GM18858 (cell line): ENCODE results near the gene B3GALT6.

Experiments
- ATAC-seq: cut with Tn5 transposase; IDR thresholded peaks from one replicate; pipeline ENCODE4 v1.9.1; 2021; ENCODE audit not compliant: unreplicated experiment

B3GALT6 gene

DNA sequence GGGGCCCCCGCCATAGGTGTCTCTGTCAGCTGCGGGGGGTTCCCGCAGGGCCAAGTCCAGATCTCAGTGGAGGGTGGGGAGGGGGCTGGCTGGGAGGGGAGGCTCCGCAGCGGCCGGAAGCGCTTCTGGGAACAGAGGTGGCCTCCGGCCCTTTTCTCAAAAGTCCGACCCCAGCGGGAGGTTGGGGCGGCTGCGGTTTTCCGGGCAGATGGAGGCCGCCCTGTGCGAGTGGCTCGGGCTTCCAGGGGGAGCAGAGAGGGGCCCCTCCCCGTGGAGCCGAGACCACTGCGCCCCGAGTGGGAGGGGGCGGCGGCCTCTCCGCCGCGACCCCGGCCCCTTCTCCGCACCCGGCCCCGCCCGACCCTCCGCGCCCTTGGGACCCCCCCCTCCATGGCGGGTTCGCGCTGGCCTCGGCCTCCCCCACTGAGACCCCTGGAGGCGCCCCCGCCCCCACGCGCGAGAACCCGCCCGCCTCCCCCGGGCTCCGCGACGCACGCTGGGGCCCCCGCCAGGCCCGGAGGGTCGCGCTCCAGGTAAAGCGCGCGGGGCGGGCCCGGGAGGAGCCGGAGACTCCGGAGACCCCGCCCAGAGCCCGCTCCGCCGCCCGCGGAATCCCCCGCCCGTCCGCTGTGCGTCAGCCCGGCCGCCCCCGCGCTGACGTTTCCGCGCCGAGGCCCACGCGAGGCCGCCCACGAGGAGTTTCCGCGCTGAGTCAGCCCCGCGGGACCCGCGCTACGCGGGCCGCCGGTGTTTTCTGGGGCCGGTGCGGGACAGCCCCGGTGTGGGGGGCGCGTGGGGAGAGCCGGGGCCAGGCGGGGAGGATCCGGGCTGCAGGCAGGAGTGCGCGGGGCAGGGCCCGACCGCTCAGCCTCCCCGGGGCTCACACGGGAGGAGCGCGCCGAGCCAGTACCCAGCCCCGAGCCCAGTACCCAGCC is 30.9 kb upstream of the B3GALT6 start:
- no peak for ATAC-seq

DNA sequence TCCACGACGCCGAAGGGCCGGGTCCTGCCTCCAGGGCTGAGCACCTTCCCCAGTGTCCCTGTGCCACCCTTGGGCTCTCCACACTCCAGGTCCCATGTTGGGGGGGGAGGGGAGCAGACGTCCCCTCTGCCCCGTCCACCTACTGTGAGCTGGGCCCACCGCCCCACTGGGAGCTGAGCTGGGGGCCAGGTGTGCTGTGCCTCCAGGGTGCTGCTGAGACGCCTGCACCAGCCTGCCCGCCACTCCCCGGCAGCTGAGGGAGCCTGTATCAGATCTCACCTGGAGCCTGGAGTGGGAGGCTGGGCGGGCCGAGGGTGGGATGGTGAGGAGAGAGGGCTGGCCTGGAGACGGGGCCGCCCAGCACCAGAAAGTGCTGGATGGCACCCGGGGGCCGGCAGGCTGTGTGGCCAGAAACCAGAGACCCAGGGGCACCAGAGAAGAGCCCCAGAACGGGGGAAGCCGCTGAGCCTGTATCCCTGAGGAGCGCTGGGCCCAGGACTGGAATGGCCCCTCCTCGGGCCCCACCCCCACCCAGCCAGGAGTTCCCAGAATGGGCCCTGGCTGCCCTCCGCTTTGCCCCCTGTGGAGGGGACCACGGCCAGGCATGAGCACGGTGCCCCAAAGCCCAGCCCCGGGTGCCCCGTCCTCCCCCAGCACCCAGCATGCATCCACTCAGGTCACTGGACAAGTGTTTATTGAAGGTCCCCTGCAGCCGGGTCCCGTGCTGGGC is 29.0 kb upstream of the B3GALT6 start:
- ATAC-seq, result no peak

DNA sequence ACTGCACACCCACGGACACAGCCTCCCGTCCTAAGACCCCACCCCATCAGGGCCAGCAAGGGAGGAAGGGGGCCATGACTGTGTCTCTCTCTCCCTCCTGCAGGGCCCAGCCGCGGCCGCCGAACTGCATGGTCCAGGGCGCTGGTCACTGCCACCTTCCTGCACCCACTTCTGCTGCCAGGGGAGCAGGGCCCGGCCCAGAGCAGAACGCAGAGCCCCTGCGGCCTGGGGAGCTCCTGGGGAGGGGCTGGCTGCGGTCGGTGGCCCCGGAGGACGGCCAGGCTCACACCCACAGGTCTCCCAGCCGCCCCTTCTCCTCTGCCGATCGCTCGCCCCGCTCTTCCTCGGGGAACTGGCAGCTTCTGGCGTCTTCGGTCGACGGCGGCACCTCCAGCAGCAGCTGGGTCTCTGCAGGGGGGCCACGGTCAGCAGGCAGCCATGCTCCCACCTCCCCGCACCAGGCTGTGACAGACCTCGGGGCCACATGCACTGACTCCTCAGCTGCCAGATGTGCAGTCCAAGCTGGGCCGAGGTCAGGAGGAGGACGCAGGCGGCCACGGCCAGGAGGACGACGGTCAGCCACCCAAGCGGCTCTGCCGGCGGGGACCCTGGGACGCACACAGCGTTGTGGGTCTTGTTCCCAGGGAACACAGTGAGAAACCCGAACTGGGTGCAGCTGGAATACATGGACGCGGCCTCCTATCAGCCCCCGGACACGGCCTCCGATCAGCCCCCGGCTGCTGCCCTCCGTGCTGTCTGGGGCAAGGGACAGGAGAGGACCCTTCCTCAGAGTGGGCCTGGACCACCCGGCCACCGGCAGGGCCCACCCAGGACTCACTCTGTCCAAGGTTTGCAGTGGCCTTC is 28.2 kb upstream of the B3GALT6 start:
- no peak for ATAC-seq

DNA sequence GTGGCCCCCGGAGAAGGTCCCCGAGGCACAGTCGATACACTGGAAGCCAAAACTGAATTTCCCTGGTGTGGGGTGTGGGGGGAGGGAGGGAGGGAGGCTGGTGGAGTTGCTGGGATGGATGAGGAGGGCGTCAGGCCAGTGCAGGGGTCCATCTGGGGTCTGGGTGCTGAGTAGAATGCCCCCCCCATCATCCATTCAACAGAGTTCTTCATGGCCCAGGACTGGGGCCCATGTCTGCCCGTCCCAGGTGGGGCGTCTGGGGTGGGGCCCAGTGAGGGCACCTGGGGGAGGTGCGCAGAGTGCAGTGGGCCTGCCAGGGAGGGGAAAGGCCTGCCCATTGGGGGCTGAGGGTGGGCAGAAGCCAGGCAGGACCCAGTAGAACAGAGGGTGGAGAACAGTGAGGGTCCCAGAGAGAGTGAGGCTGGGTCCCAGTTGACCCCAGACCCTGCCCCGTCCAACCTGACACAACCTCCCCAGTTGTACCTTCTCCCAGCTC is 27.6 kb upstream of the B3GALT6 start:
- ATAC-seq, result no peak

DNA sequence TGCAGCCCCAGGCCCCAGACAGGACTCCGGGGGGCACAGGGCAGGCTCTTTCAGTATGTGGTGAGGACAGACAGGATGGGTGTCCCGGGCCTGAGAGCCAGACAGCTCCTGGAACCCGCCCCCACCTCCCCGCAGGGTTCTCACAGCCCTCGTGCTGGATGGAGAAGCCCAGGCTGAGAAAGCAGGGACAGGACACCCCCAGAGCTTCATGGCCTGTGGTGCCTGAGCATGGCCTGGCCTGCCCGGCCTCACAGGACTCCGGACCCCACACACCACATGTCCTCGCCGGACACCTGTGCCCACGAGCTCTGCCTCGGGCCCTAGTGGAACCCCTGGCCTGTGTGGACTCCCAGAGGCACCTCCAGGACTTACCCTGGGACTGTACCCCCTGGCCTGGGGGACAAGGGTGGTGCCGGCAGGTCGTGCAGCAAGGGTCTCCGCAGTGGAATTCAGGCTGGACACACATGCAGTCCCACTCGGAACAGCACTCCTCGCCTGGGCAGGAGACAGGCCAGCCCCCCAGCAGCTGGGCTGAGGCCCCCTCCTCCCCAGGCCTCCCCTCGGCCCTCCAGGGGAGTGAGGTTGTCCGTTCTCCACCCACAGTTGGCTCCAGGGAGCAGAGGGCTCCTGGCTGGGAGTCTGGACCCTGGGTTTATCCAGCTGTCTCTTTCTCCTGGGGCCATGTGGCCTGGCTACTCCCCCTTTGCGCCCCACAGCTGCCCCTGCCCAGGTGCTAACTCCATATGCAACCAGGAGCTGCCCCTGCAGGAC is 26.9 kb upstream of the B3GALT6 start:
- no peak for ATAC-seq

DNA sequence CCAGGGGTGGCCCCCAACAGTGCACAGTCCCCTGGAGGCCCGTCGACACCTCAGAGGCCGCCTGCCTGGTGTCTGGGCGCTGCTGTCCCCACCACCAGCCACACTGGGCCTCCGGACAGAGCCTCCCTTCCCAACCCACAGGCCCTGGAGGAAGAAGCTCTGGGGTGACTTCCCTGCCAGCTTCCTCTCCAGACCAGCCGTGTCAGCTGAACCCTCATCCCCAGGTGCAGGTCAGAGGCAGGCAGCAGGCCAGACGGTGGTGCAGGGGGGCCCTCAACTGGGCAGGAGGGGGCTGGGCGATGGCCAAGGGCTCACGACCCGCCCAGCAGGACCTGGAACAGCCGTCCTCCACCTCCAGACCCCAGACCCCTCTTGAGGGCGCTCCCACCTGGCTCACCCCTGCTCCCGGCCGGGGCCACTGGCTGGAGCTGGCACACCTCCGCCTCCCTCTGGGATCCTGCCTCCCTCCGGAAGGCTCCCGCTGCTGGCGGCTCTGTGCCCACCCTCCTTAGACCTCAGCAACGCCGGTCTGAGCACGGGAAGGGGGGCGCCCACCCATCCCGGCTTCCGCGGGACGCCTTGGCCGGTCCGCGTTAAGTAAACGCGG is 26.2 kb upstream of the B3GALT6 start:
- no peak for ATAC-seq

DNA sequence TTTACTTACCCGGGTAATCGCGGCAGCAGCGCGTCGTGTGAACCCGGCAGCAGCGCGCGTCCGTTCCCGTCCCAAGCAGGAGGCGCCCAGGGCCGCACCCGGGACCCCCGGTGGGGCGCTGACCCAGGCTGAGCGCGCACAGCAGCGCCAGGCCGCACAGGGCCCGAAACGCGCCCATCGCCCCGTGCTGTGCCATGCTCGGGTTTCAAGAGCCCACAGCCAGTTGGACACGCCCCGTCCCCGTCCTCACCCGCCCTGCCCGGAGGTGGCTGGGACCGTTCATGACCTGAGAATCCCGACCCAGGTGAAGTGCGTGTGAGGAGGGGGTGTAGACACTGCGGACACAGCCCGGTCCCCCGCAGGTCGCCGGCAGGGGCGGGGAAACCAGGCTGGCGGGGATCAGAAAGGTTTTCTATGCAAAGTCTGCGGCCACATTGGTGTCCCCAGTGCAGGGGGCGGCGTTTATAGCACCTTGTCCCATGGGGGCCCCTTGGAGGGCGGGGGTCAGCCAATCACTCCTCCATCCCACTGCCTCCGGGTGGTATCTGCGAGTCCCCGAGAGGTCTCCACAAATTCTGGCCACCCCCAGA is 25.6 kb upstream of the B3GALT6 start, which contains the start of gene TNFRSF18:
TNFRSF18 (minus strand) TSS at position 217 of the 590 bp plus-strand sequence; CDS start at position 196, 21 bp downstream.
- no peak for ATAC-seq

DNA sequence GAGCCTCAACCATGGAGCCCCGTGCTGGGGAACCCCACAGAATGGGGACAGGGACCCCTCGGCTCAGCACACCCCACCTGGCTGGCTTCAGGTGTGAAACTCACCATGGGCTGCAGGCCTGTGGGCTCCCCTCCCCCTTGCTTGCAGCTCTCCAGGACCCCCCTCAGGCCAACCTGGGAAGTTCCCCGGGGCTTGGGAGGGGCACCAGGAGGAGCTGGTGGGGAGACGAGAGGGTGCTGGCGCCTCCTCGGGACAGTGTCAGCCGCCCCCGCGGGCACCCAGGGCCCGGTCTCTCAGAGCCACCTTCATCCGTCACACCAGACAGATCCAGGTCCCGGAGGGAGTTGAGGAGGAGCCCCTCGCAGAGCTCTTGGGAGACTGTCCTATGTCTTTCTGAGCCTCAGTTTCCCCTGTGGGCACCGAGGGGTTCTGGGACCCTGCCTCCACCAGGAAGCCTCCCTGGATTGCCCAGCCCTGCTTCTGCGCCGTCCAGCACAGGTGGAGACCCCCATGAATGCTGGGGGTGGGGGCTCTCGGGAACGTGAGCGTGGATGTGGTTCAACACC is 25.0 kb upstream of the B3GALT6 start:
- no peak for ATAC-seq

DNA sequence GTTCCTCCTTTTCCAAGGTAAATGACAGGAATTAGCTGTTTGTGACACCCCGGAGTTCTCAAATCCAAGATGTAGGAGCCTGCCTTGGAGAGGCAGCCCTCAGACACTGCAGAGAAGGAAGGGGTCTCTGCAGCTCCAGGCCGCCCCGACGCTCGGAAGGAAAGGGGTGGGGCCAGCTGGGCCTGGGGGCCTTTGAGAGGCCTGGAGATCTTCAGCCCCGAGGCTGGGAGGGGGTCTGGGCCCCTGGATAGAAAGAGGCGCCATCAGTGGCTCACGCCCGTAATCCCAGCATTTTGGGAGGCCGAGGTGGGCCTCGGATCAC is 24.5 kb upstream of the B3GALT6 start:
- no peak for ATAC-seq

DNA sequence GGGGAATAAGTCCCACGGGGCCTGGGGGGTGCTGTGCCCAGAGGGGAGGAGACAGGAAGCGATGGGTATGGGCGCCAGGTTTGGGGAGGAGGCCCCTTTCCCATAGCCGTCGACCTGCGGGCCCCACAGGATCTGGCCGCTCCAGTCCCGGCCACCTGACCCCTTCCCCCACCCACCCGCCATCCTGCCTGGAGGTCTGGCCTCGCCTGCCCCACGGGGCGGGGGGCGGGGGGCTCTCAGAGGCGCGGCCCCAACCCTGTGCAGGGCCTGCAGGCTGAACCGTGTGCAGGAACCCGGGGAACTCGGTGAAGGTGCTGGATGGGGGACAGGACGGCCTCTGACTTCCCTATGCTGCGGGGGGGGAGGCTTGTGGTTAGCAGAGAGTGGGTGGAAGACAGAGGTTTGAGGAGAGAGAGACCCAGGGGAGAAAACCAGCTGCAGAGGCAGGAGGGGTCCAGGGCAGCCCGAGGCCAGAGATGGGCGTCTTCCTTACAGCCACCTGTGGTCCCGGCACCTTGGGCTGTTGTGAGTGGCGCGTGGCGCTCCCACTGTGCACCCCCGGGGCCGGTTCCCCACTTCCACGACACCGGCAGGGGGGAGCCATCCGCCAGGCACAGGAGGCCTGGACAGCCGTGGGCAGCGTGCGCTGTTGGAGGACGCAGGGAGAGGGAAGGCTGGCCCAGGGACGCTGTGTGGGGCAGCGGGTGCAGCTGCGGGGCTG is 23.2 kb upstream of the B3GALT6 start:
- ATAC-seq, result no peak

DNA sequence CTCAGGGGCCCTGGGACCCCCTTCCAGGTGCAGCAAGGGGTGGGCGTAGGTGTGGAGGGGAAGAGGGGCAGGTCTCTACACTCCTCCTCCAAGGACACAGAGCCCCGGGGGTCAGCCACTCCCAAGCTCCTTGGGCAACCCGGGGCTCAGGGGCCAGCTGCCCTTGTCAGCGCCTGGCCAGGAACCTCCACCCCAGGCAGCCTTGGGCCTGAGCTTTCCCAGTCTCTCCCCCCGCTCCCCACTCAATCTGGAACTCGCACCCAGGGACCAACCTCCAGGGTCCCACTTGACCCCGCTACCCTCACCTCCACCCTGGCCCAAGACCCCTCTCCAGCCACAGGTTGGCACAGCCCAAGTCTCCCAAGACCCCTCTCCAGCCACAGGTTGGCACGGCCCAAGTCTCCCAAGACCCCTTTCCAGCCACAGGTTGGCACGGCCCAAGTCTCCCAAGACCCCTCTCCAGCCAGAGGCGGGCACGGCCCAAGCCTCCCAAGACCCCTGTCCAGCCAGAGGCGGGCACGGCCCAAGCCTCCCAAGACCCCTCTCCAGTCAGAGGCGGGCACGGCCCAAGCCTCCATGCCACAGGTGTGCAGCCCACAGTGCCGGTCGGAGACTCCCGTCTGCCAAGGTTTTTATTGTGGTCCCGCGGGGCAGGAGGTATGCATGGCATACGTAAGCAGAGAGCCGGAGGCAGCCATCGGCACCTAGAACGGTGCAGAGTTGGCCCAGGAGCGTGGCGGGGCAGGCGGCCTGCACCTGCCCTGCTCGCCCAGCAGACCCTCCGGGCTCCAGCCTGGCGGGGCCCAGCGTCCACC is 21.1 kb upstream of the B3GALT6 start:
- ATAC-seq, result no peak

DNA sequence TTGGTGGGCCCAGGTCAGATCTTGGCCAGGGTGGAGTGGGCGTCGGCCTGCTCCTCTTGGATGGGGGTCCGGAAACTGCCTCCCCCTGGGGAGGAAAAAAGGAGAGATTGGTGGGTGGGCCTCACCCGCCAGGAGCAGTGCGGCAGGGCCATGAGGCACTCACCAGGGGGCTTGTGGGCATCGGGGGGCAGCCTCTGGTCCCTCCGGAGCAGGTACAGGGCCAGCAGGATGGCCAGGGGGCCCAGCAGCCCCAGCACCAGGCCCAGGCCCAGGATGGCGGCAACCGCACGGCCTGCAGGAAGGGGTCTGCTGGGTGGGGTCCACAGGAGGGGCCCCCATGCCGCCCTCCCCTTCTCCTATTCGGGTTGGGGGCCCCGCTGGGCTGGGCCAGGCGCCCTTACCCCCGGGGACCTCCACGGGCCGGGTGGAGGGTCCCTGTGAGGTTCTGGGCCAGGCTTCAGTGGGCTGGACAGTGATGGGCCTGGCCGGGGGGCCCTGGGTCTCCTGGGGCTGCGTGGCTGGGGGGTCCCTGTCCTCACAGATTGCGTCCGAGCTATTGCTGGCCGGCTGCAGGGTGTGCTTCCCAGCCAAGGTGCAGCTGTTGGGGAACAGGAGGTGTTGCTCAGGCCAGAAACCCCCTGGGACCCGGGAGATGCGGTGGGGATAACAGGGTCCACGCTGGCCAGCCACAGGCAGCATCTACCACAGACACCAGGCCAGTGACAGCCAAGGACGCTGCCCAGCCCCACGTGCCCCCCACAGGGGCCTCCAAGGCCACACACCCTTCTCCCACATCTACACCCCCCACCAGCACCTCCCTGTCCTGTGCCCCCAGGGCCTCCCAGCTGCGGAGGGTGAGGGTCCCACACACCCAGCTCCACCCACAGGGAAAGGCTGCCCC is 20.2 kb upstream of the B3GALT6 start:
- ATAC-seq, result no peak

DNA sequence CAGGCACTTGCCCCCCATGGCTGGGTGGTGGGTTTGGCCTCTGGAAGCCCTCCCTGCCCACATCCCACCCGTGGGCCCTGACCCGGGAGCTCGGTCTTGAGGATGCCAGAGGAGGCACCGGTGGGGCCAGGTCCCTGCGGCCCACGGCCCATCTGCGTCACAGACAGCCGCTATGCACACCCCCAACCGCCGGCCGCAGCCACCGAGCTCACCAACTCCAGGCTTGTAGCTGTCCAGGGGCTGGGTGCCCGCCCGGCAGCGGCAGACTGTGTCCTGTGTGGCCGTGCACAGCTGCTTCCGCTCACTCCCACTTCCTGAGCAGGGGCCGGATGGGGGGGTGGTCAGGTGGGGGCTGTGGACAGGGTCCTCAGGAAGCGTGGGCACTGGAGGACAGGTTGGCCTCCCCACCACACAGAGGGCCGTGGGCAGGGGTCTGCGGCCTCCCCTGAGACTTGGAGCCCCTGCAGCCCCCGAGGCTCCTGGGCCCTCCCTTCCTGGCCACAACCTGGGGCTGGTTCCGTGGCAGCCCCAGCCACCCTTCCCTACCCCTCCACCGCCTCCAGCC is 19.2 kb upstream of the B3GALT6 start:
- no peak for ATAC-seq

DNA sequence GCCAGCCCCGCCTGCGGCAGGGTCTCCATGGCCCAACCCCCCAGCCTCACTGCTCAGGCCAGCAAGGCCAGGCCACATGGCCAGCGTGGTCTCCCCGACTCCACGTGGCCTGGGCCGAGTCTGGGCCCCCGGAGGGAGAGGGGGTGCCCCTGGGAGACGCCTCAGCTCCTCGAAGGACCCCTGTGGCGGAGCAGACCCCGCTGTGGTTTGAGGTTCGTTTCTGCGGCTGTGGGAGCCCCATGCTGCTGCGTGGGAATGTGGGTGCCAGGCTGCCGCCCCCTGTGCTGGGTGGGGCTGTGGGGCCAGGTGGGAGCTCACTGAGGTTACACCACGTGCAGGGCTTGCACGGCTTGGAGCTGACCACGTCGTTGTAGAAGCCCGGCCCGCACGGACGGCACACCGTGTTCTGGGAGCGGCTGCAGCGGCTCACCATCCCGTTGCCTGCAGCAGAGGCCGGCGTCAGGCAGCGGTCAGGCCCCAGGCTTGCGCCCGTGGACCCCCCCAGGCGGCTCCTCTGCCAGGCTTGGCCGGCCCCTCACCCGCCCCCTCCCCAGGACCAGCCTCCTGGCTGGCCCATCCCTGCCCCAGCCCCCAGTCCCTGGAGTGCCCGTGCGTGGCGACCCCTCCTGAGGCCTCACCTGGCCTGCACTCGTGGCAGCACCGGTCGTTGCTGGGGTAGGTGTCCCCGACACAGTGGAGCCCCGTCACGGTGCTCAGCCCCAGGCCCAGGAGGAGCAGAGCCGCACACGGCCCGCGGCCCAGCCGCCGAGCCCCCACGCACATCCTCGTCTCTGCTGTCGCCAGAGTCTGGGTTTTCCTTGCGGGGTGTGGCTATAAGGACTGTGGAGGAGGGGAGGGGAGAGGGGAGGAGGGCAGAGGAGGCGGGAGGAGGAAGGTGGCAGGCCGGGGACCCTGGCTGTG is 18.4 kb upstream of the B3GALT6 start, which contains the start of gene TNFRSF4:
TNFRSF4 (minus strand) TSS at position 809 of the 921 bp plus-strand sequence; CDS start at position 783, 26 bp downstream.
- no peak for ATAC-seq

DNA sequence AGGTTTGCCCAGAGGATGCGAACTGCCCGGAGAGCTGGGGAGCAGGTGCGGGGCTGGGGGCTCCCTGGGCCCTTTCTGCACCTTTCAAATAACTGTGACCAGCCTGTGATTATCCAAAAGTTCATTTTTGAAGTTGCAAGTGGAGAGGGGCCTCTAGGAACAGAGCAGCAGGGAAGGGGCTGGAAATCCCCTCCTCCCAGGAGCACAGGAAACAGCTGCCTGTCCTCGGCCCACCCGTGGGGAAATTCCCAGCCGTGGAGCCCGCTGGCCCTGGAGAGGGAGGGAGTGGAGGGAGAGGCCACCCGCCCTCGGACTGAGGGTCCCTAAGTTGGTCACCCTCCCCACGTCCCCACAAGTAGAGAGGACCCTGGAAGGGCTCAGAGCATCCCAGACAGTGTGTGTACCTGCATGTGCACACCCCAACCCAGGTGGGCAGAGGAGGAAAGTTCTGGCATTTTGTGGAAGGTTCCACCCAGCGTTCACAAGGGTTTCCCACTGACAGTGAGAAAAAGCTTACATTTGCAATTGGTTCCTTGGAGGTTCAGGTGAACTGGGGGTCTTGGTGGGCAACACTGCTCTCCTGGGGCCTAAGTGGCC is 16.9 kb upstream of the B3GALT6 start:
- no peak for ATAC-seq
